ENCODE measurements around the gene CARNS1. TPM values are rescaled to one million over a fixed set of nuclear protein-coding genes. Genes with fewer than 3 reads are reported as not detected.
A peak's percentile ranks its signal among the peaks of the same experiment; 100 is the strongest.

Gene CARNS1
- total RNA-seq, 4 donors from 2014 or later: 0.27 to 4.4 (median 0.43) TPM

GRCh38 chr11:67387069-67387468 is 28.4 kb upstream of the CARNS1 start:
- no peaks in the 10 kb centered on the region for H3K9me3 ChIP-seq
- H3K4me1 ChIP-seq: peaks cover 10 to 28% (median 18%) of the 10 kb centered on the region in 4 donors
- H3K27me3 ChIP-seq: no peaks in the 10 kb centered on the region
- no peak for DNase-seq
- 55 to 58% methylated on average over 7 to 9 of the region's 9 CpGs for WGBS, 2 donors (ENCODE audit: low coverage in 1 of 2)
- H3K27ac ChIP-seq: no peak overlapping the region
- no peak overlapping the region for H3K4me3 ChIP-seq
- in situ Hi-C loops (cut with MboI; ENCODE audit: low pct_ligation_motif_present in 1 of 4, low pct_unique_long_range_greater_than_20kb in 1 of 4, low sequenced_read_pairs in 3 of 4) (loop anchor here in 1 of 4 donors (25.0 kb wide), 1 partner anchor 125 kb away; the partner anchor contains the start of gene GRK2), intact Hi-C loops (cut with DNase I; ENCODE audit: low total_unique reads) (no loop called here)
- H3K36me3 ChIP-seq: no peaks in the 10 kb centered on the region
- TF ChIP-seq EP300 (IDR thresholded peaks at IDR 0.05; ENCODE audit: low read depth) (no peak), POLR2AphosphoS5 (IDR thresholded peaks at IDR 0.05) (no peak), POLR2A (IDR thresholded peaks at IDR 0.05) (no peak)
- TF ChIP-seq, protein P1, sequence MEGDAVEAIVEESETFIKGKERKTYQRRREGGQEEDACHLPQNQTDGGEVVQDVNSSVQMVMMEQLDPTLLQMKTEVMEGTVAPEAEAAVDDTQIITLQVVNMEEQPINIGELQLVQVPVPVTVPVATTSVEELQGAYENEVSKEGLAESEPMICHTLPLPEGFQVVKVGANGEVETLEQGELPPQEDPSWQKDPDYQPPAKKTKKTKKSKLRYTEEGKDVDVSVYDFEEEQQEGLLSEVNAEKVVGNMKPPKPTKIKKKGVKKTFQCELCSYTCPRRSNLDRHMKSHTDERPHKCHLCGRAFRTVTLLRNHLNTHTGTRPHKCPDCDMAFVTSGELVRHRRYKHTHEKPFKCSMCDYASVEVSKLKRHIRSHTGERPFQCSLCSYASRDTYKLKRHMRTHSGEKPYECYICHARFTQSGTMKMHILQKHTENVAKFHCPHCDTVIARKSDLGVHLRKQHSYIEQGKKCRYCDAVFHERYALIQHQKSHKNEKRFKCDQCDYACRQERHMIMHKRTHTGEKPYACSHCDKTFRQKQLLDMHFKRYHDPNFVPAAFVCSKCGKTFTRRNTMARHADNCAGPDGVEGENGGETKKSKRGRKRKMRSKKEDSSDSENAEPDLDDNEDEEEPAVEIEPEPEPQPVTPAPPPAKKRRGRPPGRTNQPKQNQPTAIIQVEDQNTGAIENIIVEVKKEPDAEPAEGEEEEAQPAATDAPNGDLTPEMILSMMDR (IDR thresholded peaks at IDR 0.05): no peak

DNA sequence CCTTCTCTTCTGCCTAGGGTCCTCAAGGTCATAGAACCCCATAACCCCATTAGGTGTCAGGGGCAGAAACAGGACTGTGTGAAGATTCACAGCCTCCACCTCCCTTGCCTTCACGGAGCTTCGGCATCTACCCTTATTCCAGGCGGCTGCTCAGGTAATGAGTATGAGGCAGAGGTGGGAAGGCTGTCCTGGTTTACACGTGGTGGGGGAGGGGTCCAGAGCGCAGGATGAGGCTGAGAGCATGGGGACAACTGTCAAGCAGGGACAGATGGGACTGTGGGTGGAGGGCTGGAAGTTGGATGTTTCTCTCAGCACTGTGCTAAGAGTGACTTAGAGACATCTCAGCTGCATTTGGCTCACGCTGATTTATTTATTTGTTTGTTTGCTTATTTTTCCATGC is 28.0 kb upstream of the CARNS1 start:
- no peak for DNase-seq
- no peaks in the 10 kb centered on the region for H3K36me3 ChIP-seq
- H3K27me3 ChIP-seq: no peaks in the 10 kb centered on the region
- H3K9me3 ChIP-seq: no peaks in the 10 kb centered on the region
- TF ChIP-seq POLR2AphosphoS5 (IDR thresholded peaks at IDR 0.05): no peak
- TF ChIP-seq POLR2A (IDR thresholded peaks at IDR 0.05): no peak
- TF ChIP-seq EP300 (IDR thresholded peaks at IDR 0.05; ENCODE audit: low read depth): no peak
- TF ChIP-seq, protein P1 (IDR thresholded peaks at IDR 0.05): no peak
- H3K4me1 ChIP-seq: peaks cover 8 to 26% (median 18%) of the 10 kb centered on the region in 4 donors
- H3K4me3 ChIP-seq: no peak overlapping the region
- in situ Hi-C loops (cut with MboI; ENCODE audit: low pct_ligation_motif_present in 1 of 4, low pct_unique_long_range_greater_than_20kb in 1 of 4, low sequenced_read_pairs in 3 of 4): loop anchor here in 1 of 4 donors (25.0 kb wide), 1 partner anchor 125 kb away; the partner anchor contains the start of gene GRK2
- no peak overlapping the region for H3K27ac ChIP-seq
- intact Hi-C loops (cut with DNase I; ENCODE audit: low total_unique reads): no loop called here
- WGBS, 2 donors (ENCODE audit: low coverage in 1 of 2): 60 to 74% methylated on average over 3 to 6 of the region's 6 CpGs

GRCh38 chr11:67389477-67389876 is 26.0 kb upstream of the CARNS1 start:
- Histone ChIP-seq H3K36me3 (no peaks in the 10 kb centered on the region), H3K27me3 (no peaks in the 10 kb centered on the region), H3K4me3 (no peak overlapping the region), H3K4me1 (peaks cover 10 to 36% (median 23%) of the 10 kb centered on the region in 4 donors), H3K9me3 (no peaks in the 10 kb centered on the region), H3K27ac (peak overlapping the region in 1 of 4 donors; percentile 96)
- TF ChIP-seq POLR2A (IDR thresholded peaks at IDR 0.05) (no peak), POLR2AphosphoS5 (IDR thresholded peaks at IDR 0.05) (no peak)
- TF ChIP-seq, protein P1 (IDR thresholded peaks at IDR 0.05): peak; percentile 45 to 68 (median 51)
- DNase-seq: peak; percentile 75
- in situ Hi-C loops (cut with MboI; ENCODE audit: low pct_ligation_motif_present in 1 of 4, low pct_unique_long_range_greater_than_20kb in 1 of 4, low sequenced_read_pairs in 3 of 4) (loop anchor here in 1 of 4 donors (25.0 kb wide), 1 partner anchor 127 kb away; the partner anchor contains the start of gene GRK2), intact Hi-C loops (cut with DNase I; ENCODE audit: low total_unique reads) (no loop called here)
- WGBS, 2 donors (ENCODE audit: low coverage in 1 of 2): 53 to 67% methylated on average over 3 to 6 of the region's 6 CpGs

- H3K36me3 ChIP-seq: no peaks in the 10 kb centered on the region
- TF ChIP-seq, protein P1 (IDR thresholded peaks at IDR 0.05): no peak
- TF ChIP-seq POLR2AphosphoS5 (IDR thresholded peaks at IDR 0.05): no peak
- H3K27me3 ChIP-seq: no peaks in the 10 kb centered on the region
- intact Hi-C loops (cut with DNase I; ENCODE audit: low total_unique reads): no loop called here
- peak overlapping the region; percentile 86 to 96 (median 91) for H3K27ac ChIP-seq
- H3K9me3 ChIP-seq: no peaks in the 10 kb centered on the region
- H3K4me1 ChIP-seq: peaks cover 10 to 33% (median 23%) of the 10 kb centered on the region in 4 donors
- in situ Hi-C loops (cut with MboI; ENCODE audit: low pct_ligation_motif_present in 1 of 4, low pct_unique_long_range_greater_than_20kb in 1 of 4, low sequenced_read_pairs in 3 of 4): loop anchor here in 3 of 4 donors (10.0 to 25.0 kb wide), 2 partner anchors 94 to 129 kb away; partner anchors contain the start of genes AIP (in 2 of the 3) and GRK2 (in 1 of the 3)
- DNase-seq: no peak
- peak overlapping the region; percentile 45 to 94 (median 72) for H3K4me3 ChIP-seq
- WGBS, 2 donors (ENCODE audit: low coverage in 1 of 2): 10 to 11% methylated on average over 10 to 15 of the region's 15 CpGs
Observed at GRCh38 chr11:67390947-67391303, 24.6 kb upstream of the CARNS1 start.
